Measurements from ENCODE around the gene GRIK4.
"Not testable (repeated sequence)": the region's sequence is repeated elsewhere in the genome, so short reads cannot be mapped to it uniquely, and the experiment has no call there.

The GRIK4 gene

DNA sequence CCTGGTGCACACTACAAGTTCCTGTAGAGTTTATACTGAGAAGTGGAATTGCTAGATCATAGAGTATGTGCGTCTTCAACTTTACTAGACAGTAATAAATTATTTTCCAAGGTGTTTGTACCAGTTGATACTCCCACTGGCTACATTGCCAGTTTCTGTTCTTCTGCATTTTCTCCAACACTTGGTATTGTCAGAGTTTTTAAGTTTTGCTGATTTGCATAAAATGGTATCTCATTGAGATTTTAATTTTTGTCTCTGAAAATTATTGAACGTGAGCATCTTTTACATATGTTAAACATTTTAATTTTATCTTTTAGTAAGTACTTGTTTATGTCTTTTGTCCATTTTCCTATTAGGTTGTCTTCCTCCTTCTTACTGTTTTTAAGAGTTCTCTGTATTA is 519.6 kb downstream of the GRIK4 start:
- Mint-ChIP-seq H3K27ac (ENCODE audit: low read depth) (no peak overlapping the region), H3K4me1 (peaks cover 21% of the 10 kb centered on the region), H3K36me3 (ENCODE audit: insufficient read depth) (peaks cover 3% of the 10 kb centered on the region), H3K9me3 (no peaks in the 10 kb centered on the region), H3K4me3 (no peak overlapping the region), H3K27me3 (no peaks in the 10 kb centered on the region)
- ATAC-seq (replicated peaks; ENCODE audit: extremely low read depth, poor library complexity, severe bottlenecking): no peak
- DNase-seq (ENCODE audit: low spot score in 2 of 2): no peak

DNA sequence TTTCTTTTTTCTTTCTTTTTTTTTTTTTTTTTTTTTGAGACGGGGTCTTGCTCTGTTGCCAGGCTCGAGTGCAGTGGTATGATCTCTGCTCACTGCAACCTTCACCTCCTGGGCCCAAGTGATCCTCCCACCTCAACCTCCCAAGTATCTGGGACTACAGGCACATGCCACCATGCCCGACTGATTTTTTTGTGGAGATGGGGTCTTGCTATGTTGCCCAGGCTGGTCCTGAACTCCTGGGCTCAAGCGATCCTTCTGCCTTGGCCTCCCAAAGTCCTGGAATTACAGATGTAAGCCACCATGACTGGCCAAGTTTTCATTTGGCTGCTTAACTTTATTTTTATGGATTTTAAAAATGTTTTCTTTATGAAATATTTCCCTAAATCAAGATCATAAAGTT is 520.1 kb downstream of the GRIK4 start:
- H3K4me3 Mint-ChIP-seq; H3K27ac Mint-ChIP-seq (ENCODE audit: low read depth); ATAC-seq (replicated peaks; ENCODE audit: extremely low read depth, poor library complexity, severe bottlenecking); DNase-seq (ENCODE audit: low spot score in 2 of 2); H3K36me3 Mint-ChIP-seq (ENCODE audit: insufficient read depth); H3K9me3 Mint-ChIP-seq; H3K27me3 Mint-ChIP-seq: not testable (repeated sequence)
- peaks cover 24% of the 10 kb centered on the region for H3K4me1 Mint-ChIP-seq

DNA sequence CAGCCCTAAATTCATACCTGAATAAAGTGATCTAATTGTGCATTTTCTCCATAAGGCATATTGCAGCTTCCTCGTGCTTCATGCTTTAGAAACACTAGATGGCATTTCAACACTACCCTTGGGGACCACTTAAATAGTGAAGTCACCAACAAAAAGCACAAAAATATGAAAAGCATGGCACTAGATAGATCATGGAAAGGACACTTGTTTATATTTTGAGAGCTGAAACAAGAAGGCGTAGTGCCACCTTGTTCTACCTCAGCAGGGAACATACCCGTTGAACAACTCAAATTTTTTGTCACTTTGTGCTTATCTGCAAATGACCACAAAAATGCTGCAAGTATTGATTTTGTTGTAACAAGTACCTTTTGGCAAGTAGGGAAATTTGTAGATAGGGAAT is 521.0 kb downstream of the GRIK4 start:
- DNase-seq (ENCODE audit: low spot score in 2 of 2) (no peak), ATAC-seq (replicated peaks; ENCODE audit: extremely low read depth, poor library complexity, severe bottlenecking) (no peak)
- Mint-ChIP-seq H3K36me3 (ENCODE audit: insufficient read depth) (peaks cover 3% of the 10 kb centered on the region), H3K9me3 (no peaks in the 10 kb centered on the region), H3K4me3 (no peak overlapping the region), H3K27me3 (no peaks in the 10 kb centered on the region), H3K4me1 (peaks cover 24% of the 10 kb centered on the region), H3K27ac (ENCODE audit: low read depth) (no peak overlapping the region)

DNA sequence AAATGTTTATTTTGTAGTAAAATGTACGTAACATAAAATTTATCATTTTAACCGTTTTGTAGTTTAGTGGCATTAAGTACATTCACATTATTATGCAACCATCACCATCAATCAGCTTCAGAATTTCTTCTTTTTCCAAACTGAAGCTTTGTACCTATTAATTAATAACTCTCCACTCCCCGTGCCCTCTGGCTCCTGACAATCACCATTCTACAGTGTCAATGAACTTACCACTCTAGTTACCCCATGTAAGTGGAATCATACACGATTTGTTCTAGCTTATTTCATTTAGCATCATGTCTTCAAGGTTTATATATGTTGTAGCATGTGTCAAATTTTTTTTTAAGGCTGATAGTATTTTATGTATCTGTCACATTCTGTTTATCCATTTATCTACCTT is 522.1 kb downstream of the GRIK4 start:
- ATAC-seq (replicated peaks; ENCODE audit: extremely low read depth, poor library complexity, severe bottlenecking): no peak
- H3K27ac Mint-ChIP-seq (ENCODE audit: low read depth): no peak overlapping the region
- H3K4me1 Mint-ChIP-seq: peaks cover 26% of the 10 kb centered on the region
- no peaks in the 10 kb centered on the region for H3K27me3 Mint-ChIP-seq
- no peak for DNase-seq (ENCODE audit: low spot score in 2 of 2)
- no peaks in the 10 kb centered on the region for H3K9me3 Mint-ChIP-seq
- no peak overlapping the region for H3K4me3 Mint-ChIP-seq
- peaks cover 3% of the 10 kb centered on the region for H3K36me3 Mint-ChIP-seq (ENCODE audit: insufficient read depth)

DNA sequence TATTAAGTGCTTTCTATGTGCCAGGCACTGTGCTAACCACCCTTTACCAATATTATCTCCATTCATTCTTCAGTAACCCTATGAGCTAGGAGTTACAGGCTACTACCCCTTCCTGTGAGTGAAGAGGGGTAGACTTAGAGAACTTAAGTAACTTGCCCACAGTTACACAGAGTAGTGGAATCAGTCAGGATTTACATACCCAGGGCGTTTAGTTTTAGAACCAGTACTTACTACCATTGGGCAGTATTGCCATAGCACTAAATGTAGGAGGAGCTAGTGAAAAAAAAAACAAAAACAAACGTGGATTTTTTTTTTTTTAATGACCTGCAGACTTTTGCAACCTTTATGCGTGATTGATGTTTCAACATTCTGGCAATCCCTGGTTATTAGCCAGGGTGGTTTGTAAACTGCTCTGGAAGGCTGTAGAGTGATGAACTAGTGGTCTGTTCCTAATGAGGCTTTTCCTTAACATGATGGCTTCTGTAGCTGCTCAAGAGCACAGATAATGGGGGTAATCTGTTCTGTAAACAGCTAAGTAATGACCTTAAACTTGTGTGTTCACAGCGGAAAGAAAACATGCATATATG is 523.7 kb downstream of the GRIK4 start:
- Mint-ChIP-seq H3K4me1 (peaks cover 27% of the 10 kb centered on the region), H3K27me3 (no peaks in the 10 kb centered on the region), H3K27ac (ENCODE audit: low read depth) (no peak overlapping the region), H3K36me3 (ENCODE audit: insufficient read depth) (no peaks in the 10 kb centered on the region), H3K9me3 (no peaks in the 10 kb centered on the region), H3K4me3 (no peak overlapping the region)
- ATAC-seq (replicated peaks; ENCODE audit: extremely low read depth, poor library complexity, severe bottlenecking): no peak
- DNase-seq (ENCODE audit: low spot score in 2 of 2): no peak

DNA sequence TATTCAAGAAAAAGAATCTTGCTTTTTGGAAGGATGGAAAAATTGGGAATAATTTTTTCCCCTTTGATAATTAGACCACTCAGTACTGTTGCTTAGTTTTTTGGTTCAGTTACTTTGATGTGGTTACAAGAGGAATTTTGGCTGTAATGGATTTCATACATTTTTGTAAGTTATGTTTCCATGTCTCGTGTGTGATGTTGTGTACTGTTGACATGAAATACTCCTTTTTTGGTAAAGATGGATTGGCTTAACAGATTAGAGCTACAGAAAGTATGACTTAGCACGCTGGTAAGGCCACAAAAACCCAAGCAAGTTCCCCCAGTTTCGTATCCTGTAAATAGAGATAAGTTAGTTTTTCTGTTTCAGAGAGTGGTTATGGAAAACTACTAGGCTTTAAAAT is 524.2 kb downstream of the GRIK4 start:
- H3K4me3 Mint-ChIP-seq: no peak overlapping the region

DNA sequence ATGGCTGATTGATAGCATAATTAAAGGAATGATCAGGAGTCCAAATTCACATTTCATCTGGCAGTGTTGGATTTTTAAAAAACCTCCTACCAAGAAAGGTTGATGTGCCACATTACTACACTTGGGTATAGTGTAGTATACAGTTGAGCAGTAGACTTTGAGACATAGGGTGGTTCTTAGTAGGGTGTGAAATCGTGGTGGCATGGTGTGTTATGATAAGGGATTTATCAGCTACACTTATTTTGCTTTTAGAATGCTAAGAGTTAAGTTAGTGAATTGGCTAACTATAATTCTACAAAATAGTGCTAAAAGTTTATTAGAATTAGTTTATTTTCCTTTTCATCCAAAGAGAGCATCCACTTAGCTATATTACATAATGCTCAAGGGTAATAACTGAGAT is 525.5 kb downstream of the GRIK4 start:
- no peak for DNase-seq (ENCODE audit: low spot score in 2 of 2)
- Mint-ChIP-seq H3K4me1 (peaks cover 23% of the 10 kb centered on the region), H3K27ac (ENCODE audit: low read depth) (no peak overlapping the region), H3K27me3 (no peaks in the 10 kb centered on the region), H3K4me3 (no peak overlapping the region), H3K36me3 (ENCODE audit: insufficient read depth) (no peaks in the 10 kb centered on the region), H3K9me3 (no peaks in the 10 kb centered on the region)
- ATAC-seq (replicated peaks; ENCODE audit: extremely low read depth, poor library complexity, severe bottlenecking): no peak

More for the DNA sequence above, 524.2 kb downstream of the GRIK4 start:
- H3K27ac Mint-ChIP-seq (ENCODE audit: low read depth): no peak overlapping the region
- no peaks in the 10 kb centered on the region for H3K36me3 Mint-ChIP-seq (ENCODE audit: insufficient read depth)
- no peaks in the 10 kb centered on the region for H3K9me3 Mint-ChIP-seq
- ATAC-seq (replicated peaks; ENCODE audit: extremely low read depth, poor library complexity, severe bottlenecking) (no peak), DNase-seq (ENCODE audit: low spot score in 2 of 2) (no peak)
- no peaks in the 10 kb centered on the region for H3K27me3 Mint-ChIP-seq
- H3K4me1 Mint-ChIP-seq: peaks cover 23% of the 10 kb centered on the region

Measured in central memory CD8-positive, alpha-beta T cell (primary cell).